GM10847 (cell line): ENCODE results near the gene IL5RA.

Experiments
- POLR2A ChIP-seq: IDR thresholded peaks from 2 replicates; pipeline ENCODE4 v1.6.1; 2011; ENCODE audit not compliant: insufficient read length; ENCODE audit errors: extremely low read depth

Gene IL5RA

DNA sequence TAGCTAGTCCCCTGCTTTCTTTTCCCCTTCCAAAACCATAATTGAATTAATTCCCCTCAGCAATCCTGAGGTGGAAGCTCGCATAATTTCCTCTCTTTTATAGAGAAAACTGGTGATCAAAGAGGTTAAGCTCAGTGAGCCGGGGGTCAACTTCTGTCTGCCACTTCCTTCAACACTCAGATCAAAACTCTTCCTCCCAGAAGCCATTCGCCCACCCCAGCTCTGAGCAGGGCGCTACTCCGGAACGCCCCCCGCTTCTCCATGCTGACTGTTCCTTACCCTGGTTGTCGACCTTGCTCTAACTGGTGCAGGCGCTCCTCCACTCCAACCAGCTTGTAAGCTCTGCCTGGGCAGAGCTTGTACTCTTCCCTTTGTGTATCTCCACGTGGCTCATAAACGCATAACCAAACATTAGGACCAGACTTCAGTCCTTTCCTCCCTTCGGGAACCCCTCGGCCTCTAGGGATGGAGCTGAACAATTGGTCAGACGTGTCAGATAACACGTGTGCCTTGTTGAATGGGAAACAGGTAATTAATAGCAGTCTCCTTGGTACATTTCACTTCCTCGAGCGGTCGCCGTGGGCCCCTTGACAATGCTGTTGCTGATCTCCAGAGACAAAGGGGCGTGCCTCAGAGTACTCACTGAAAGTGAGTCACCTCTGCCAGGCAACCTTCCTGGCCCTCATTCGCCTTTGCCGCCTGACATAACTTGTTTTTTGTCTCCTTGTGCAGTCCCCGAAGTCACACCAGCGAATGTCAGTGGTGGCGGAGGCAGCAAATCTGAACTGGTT, 71.8 kb downstream of the IL5RA start:
- no peak for TF ChIP-seq POLR2A

DNA sequence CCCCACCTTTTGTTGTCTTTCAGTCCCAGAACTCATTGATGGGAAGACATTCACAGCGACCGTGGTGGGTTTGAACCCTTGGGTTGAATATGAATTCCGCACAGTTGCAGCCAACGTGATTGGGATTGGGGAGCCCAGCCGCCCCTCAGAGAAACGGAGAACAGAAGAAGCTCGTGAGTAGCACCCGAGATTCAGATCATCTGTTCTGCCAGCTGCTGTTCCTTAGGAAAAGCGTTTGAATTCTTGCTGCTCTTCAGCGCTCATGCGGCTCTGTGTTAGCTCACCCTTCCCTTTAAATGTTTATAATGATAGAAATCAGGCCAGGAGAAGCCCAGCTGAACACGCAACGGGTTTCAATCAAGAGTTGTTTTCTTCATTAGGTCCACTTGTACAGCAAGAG, 73.0 kb downstream of the IL5RA start:
- TF ChIP-seq POLR2A = no peak

DNA sequence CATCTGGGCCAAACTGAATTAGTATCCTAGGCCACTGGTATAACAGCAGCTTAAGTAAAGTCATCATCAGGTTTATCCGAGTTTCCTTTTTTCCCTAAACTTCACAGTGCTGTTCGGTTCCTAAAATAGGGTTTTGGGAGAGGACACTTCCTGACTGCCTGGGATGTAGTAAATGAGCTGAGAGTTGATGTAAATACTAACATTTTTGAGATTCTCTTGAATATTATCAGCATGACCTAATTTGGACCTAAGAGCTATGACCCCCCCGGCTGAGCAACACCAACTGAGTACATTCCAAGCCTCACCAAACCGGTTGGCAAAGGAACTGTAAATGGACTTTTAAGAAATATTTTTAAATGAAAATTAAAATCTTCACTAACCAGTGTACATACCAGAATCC, 78.8 kb downstream of the IL5RA start:
- TF ChIP-seq POLR2A = no peak

DNA sequence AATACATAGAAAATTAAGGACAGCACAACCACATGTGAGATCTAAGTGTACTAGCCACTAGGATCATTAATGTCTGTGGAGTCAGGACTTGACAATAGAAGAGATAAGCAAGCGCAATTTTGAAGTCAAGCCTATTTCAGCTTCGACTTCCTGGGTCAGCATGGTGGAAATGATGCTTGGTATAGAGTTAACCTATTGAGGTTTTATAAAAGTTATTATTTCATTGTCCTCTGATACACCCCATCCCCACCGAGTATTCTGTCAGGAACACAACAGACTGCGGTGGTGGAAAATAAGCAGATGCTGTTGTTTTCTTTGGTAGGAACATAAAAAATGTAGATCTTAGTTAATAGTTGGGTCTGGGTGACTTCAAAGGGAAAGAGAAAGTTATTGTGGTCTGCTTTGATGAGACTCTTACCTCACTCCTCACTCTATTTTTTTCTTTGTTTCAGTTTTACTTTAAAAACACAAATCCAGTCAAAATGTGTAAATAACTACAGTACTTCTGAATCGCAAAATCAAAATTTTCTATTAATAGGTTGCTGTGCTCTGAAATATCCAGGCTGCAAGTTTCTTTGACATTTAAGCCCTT, 82.1 kb downstream of the IL5RA start:
- no peak for TF ChIP-seq POLR2A

DNA sequence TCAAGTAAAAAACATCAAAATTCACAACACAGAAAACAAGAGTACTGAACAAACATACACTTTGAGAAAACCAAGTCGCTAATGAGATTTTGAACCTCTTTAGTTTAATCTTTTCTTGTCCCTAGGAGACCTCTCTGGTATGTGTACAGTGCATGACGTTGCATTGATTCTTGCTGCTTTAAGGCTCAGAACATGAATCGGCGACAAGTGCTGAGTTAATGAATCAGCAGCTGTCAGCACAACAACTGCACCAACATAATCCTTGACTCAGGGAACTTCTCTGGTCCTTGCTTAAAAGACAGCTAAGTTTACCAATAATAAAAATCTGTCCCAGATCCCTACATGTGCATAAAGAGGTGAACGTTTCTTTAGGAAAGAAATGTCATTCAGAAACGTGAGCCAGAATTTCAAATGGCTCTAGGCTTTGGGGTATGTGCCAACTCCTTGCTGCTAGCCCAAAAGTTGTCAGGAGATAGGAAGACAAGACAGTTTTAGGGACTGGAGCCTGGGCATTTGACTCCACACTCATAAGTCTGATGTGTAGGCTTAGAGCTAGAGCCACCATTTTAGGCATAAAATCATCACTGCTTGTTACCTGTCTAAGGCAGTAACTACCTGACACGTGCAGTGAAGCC, 86.9 kb downstream of the IL5RA start:
- no peak for TF ChIP-seq POLR2A

DNA sequence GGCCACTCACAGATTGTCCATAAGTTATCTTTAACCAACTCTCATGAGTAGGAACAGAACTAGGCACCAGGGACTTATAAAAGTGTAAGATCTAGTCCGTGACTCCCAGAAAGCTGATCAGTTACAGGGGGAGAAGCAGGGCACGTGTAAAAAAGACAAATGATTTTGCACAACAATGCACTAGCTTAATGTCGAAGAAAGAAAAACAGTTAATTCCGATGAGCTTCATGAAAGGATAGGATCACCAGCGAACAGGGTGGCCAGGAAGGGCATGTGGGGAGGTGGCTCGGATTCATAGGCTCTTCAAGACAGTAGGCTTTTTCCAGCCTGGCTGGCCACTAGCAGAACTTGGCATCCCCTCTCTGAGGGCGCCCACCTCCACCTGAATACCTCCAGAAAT, 90.0 kb downstream of the IL5RA start:
- TF ChIP-seq POLR2A = no peak
